Stimulated activated CD4-positive, alpha-beta T cell treated with anti-CD3 and anti-CD28 coated beads, TNF-alpha, amount 100 ng/mL, for 4 hours (primary cell): ENCODE data around the gene SNX27.
"Not testable (repeated sequence)": the region's sequence is repeated elsewhere in the genome, so short reads cannot be mapped to it uniquely, and the experiment has no call there.

Experiments used
- DNase-seq, 3 experiments: peaks; one replicate each; pipeline ENCODE4 v3.0.0-alpha.2; 2020; ENCODE audit warnings: low read depth in 3 of 3

SNX27 gene

GRCh38 chr1:151602550-151602949 lies 9.3 kb upstream of the SNX27 start:
- DNase-seq: not testable (repeated sequence)

GRCh38 chr1:151604291-151604690 lies 7.6 kb upstream of the SNX27 start:
- no peak for DNase-seq

GRCh38 chr1:151606384-151606783 lies 5.5 kb upstream of the SNX27 start:
- DNase-seq: no peak

GRCh38 chr1:151606857-151607256 lies 5.0 kb upstream of the SNX27 start:
- DNase-seq: no peak

- DNase-seq: no peak
Observed at GRCh38 chr1:151610142-151610541, 1.7 kb upstream of the SNX27 start.

GRCh38 chr1:151611288-151611790 lies 511 bp upstream of the SNX27 start:
- no peak for DNase-seq

- peak in 1 of 3 experiments; percentile 9 for DNase-seq
Observed at GRCh38 chr1:151612501-151613281, 841 bp downstream of the SNX27 start.

GRCh38 chr1:151613282-151613780 lies 1.5 kb downstream of the SNX27 start:
- no peak for DNase-seq

- DNase-seq: no peak
Observed at GRCh38 chr1:151615711-151616504, 4.1 kb downstream of the SNX27 start.

- no peak for DNase-seq
Observed at GRCh38 chr1:151616505-151616849, 4.6 kb downstream of the SNX27 start.

GRCh38 chr1:151618003-151618402 lies 6.2 kb downstream of the SNX27 start:
- DNase-seq: no peak

- DNase-seq: no peak
Observed at GRCh38 chr1:151618470-151618869, 6.6 kb downstream of the SNX27 start.

GRCh38 chr1:151618996-151619395 lies 7.1 kb downstream of the SNX27 start:
- DNase-seq: not testable (repeated sequence)

GRCh38 chr1:151619489-151620093 lies 7.7 kb downstream of the SNX27 start:
- no peak for DNase-seq

- DNase-seq: no peak
Observed at GRCh38 chr1:151620286-151620685, 8.4 kb downstream of the SNX27 start.

- no peak for DNase-seq
Observed at GRCh38 chr1:151621351-151621750, 9.5 kb downstream of the SNX27 start.

GRCh38 chr1:151624783-151625182 lies 12.9 kb downstream of the SNX27 start:
- DNase-seq: no peak

GRCh38 chr1:151626740-151627334 lies 15.0 kb downstream of the SNX27 start:
- no peak for DNase-seq

- no peak for DNase-seq
Observed at GRCh38 chr1:151629278-151629677, 17.4 kb downstream of the SNX27 start.

GRCh38 chr1:151635479-151636072 lies 23.7 kb downstream of the SNX27 start:
- no peak for DNase-seq

GRCh38 chr1:151638074-151638775 lies 26.4 kb downstream of the SNX27 start:
- DNase-seq: no peak
